Stimulated activated memory B cell treated with anti-CD40 and anti-IgM and Interleukin-4, amounts not matched to agents 10 μg/mL and 1 μg/mL and 100 μg/mL, for 72 hours (primary cell): ENCODE data around the gene POU6F1.
A peak's percentile ranks its signal among the peaks of the same experiment; 100 is the strongest.

Source experiments
- ATAC-seq: fragments of 150-1000 bp; cut with Tn5 transposase; 2 replicates; pipeline ENCODE4 v1.10.0; 2021
- H3K27ac Mint-ChIP-seq: one replicate; pipeline ENCODE4 v1.8.0; 2022; ENCODE audit warnings: mild to moderate bottlenecking, mixed read lengths
- H3K27me3 Mint-ChIP-seq: one replicate; pipeline ENCODE4 v1.8.0; 2022; ENCODE audit warnings: mixed read lengths
- H3K36me3 Mint-ChIP-seq: one replicate; pipeline ENCODE4 v1.8.0; 2022; ENCODE audit warnings: mixed read lengths
- H3K4me1 Mint-ChIP-seq: one replicate; pipeline ENCODE4 v1.8.0; 2022; ENCODE audit warnings: mixed read lengths
- H3K4me3 Mint-ChIP-seq: one replicate; pipeline ENCODE4 v1.8.0; 2022; ENCODE audit warnings: mild to moderate bottlenecking, moderate library complexity, mixed read lengths
- H3K9me3 Mint-ChIP-seq: one replicate; pipeline ENCODE4 v1.8.0; 2022; ENCODE audit warnings: mixed read lengths

POU6F1 gene

GRCh38 chr12:51172515-51173431 lies 45.1 kb downstream of the POU6F1 start, which contains the start of gene TFCP2:
TFCP2 (minus strand) TSS chr12:51173135; CDS start chr12:51172422, 713 bp downstream.
- peak within 1 kb of the TSS; percentile 78 for H3K4me3 Mint-ChIP-seq

GRCh38 chr12:51171884-51172514 lies 45.9 kb downstream of the POU6F1 start:
- H3K4me1 Mint-ChIP-seq = peaks cover 24% of the 10 kb centered on the region
- H3K27me3 Mint-ChIP-seq = no peaks in the 10 kb centered on the region
- H3K9me3 Mint-ChIP-seq = no peaks in the 10 kb centered on the region
- peaks cover 6% of the 10 kb centered on the region for H3K36me3 Mint-ChIP-seq
- peak; percentile 1 for ATAC-seq
- H3K4me3 Mint-ChIP-seq = no peak overlapping the region
- no peak overlapping the region for H3K27ac Mint-ChIP-seq

More at GRCh38 chr12:51172515-51173431, 45.1 kb downstream of the POU6F1 start, which contains the start of gene TFCP2:
- H3K27me3 Mint-ChIP-seq = no peaks in the 10 kb centered on the region
- no peaks in the 10 kb centered on the region for H3K9me3 Mint-ChIP-seq
- no peak within 1 kb of the TSS for H3K27ac Mint-ChIP-seq
- peaks cover 18% of the 10 kb centered on the region for H3K4me1 Mint-ChIP-seq
- ATAC-seq = peak; percentile 99
- peaks cover 6% of the 10 kb centered on the region for H3K36me3 Mint-ChIP-seq

- peaks cover 20% of the 10 kb centered on the region for H3K36me3 Mint-ChIP-seq
- H3K4me1 Mint-ChIP-seq = peaks cover 46% of the 10 kb centered on the region
- H3K27me3 Mint-ChIP-seq = no peaks in the 10 kb centered on the region
- no peak overlapping the region for H3K4me3 Mint-ChIP-seq
- no peak for ATAC-seq
- H3K9me3 Mint-ChIP-seq = no peaks in the 10 kb centered on the region
- H3K27ac Mint-ChIP-seq = peak overlapping the region; percentile 24
These were observed 54.1 kb downstream of the POU6F1 start for GRCh38 chr12:51163795-51164194.

- no peak overlapping the region for H3K27ac Mint-ChIP-seq
These were observed 55.6 kb downstream of the POU6F1 start for GRCh38 chr12:51162217-51162616.

GRCh38 chr12:51160814-51161459 lies 56.9 kb downstream of the POU6F1 start:
- ATAC-seq = no peak

More at GRCh38 chr12:51162217-51162616, 55.6 kb downstream of the POU6F1 start:
- Mint-ChIP-seq H3K27me3 (no peaks in the 10 kb centered on the region), H3K36me3 (peaks cover 20% of the 10 kb centered on the region), H3K9me3 (no peaks in the 10 kb centered on the region), H3K4me3 (no peak overlapping the region), H3K4me1 (peaks cover 40% of the 10 kb centered on the region)
- no peak for ATAC-seq

GRCh38 chr12:51156245-51156765 lies 61.6 kb downstream of the POU6F1 start:
- no peak overlapping the region for H3K27ac Mint-ChIP-seq
- peaks cover 5% of the 10 kb centered on the region for H3K36me3 Mint-ChIP-seq
- no peaks in the 10 kb centered on the region for H3K27me3 Mint-ChIP-seq
- peaks cover 10% of the 10 kb centered on the region for H3K4me1 Mint-ChIP-seq
- no peak overlapping the region for H3K4me3 Mint-ChIP-seq
- H3K9me3 Mint-ChIP-seq = no peaks in the 10 kb centered on the region
- ATAC-seq = no peak

More at GRCh38 chr12:51160814-51161459, 56.9 kb downstream of the POU6F1 start:
- Mint-ChIP-seq H3K27me3 (no peaks in the 10 kb centered on the region), H3K36me3 (peaks cover 15% of the 10 kb centered on the region), H3K4me1 (peaks cover 31% of the 10 kb centered on the region), H3K4me3 (no peak overlapping the region), H3K27ac (no peak overlapping the region), H3K9me3 (no peaks in the 10 kb centered on the region)

GRCh38 chr12:51152953-51153352 lies 64.9 kb downstream of the POU6F1 start:
- no peak for ATAC-seq
- Mint-ChIP-seq H3K9me3 (no peaks in the 10 kb centered on the region), H3K4me3 (no peak overlapping the region), H3K27ac (no peak overlapping the region), H3K4me1 (peaks cover 23% of the 10 kb centered on the region), H3K36me3 (peaks cover 9% of the 10 kb centered on the region), H3K27me3 (no peaks in the 10 kb centered on the region)

GRCh38 chr12:51150777-51151176 lies 67.1 kb downstream of the POU6F1 start:
- H3K9me3 Mint-ChIP-seq = no peaks in the 10 kb centered on the region
- no peak overlapping the region for H3K27ac Mint-ChIP-seq
- ATAC-seq = no peak
- no peak overlapping the region for H3K4me3 Mint-ChIP-seq
- peaks cover 35% of the 10 kb centered on the region for H3K4me1 Mint-ChIP-seq
- H3K27me3 Mint-ChIP-seq = no peaks in the 10 kb centered on the region
- H3K36me3 Mint-ChIP-seq = peaks cover 15% of the 10 kb centered on the region

- H3K4me1 Mint-ChIP-seq = peaks cover 34% of the 10 kb centered on the region
- no peaks in the 10 kb centered on the region for H3K27me3 Mint-ChIP-seq
- H3K4me3 Mint-ChIP-seq = no peak overlapping the region
- no peak overlapping the region for H3K27ac Mint-ChIP-seq
- H3K9me3 Mint-ChIP-seq = no peaks in the 10 kb centered on the region
- no peak for ATAC-seq
- peaks cover 19% of the 10 kb centered on the region for H3K36me3 Mint-ChIP-seq
These were observed 70.6 kb downstream of the POU6F1 start for GRCh38 chr12:51147309-51147708.

- ATAC-seq = no peak
- Mint-ChIP-seq H3K27me3 (no peaks in the 10 kb centered on the region), H3K9me3 (no peaks in the 10 kb centered on the region), H3K4me1 (peaks cover 9% of the 10 kb centered on the region), H3K36me3 (peaks cover 23% of the 10 kb centered on the region), H3K27ac (no peak overlapping the region), H3K4me3 (no peak overlapping the region)
These were observed 78.5 kb downstream of the POU6F1 start for GRCh38 chr12:51139292-51139844.
